Left lobe of liver (tissue), 2 donors: ENCODE data around the gene AUP1. TPM values are rescaled to one million over a fixed set of nuclear protein-coding genes. Genes with fewer than 3 reads are reported as not detected.
"Not testable (repeated sequence)": the region's sequence is repeated elsewhere in the genome, so short reads cannot be mapped to it uniquely, and the experiment has no call there.

Source experiments
- ATAC-seq: fragments of 200-7000 bp; cut with Tn5 transposase; one replicate; pipeline ENCODE4 v1.9.1; 2020; ENCODE audit warnings: mild to moderate bottlenecking, moderate library complexity
- DNase-seq: peaks from one replicate; pipeline ENCODE4 v3.0.0-alpha.2; 2020; ENCODE audit warnings: low spot score
- total RNA-seq: library from RNA; stranded (reverse); gene quantifications from one replicate; pipeline ENCODE4 v1.2.1, GENCODE V29; 2021
- donor health status: DM: no; HTN: no; CAD: no; lungs with moderate emphysema.
- donor health status: DM: no; HTN: yes; CAD: no.

Gene AUP1
- 74.1 TPM for total RNA-seq

DNA sequence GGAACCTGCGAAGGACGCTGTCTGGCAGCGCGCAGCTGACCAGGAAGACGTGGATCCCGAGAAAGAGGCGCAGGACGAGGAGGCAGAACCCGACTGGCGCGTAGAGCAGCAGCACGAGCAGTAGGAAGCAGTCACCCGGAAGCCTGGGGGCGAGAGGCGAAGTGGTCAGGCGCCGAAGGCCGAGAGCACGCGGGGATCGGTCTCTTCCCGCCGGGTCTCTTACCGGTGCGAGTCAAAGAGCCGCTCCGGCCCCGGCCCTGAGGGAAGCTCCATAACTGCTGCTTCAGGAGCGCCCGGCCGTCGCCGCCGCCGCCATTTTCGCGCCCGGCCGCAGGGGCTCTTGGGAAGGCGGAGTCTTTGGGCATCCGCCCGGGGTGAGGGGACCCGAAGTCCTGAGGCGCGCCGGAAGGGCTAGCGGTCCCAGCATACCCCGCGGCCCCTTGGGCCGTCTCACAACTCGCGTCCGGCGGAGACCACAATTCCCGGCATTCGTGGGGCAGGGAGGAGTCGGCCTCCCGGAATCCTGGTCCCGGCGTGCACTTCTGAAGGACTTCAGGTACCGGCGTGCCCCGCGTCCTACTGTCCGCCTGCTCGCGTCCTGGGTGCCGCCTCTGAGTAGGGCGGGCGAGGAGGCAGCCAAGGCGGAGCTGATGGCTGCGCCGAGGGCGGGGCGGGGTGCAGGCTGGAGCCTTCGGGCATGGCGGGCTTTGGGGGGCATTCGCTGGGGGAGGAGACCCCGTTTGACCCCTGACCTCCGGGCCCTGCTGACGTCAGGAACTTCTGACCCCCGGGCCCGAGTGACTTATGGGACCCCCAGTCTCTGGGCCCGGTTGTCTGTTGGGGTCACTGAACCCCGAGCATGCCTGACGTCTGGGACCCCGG is at the start of gene AUP1, which contains the start of gene HTRA2:
Gene AUP1, minus strand, starts transcription at position 350 of the 882 bp plus-strand sequence. Its CDS starts 77 bp downstream, at position 273.
Gene HTRA2, plus strand, starts transcription at position 577 of the 882 bp plus-strand sequence. Its CDS starts 74 bp downstream, at position 651.
- DNase-seq (peak; percentile 100), ATAC-seq (peak; percentile 93)

DNA sequence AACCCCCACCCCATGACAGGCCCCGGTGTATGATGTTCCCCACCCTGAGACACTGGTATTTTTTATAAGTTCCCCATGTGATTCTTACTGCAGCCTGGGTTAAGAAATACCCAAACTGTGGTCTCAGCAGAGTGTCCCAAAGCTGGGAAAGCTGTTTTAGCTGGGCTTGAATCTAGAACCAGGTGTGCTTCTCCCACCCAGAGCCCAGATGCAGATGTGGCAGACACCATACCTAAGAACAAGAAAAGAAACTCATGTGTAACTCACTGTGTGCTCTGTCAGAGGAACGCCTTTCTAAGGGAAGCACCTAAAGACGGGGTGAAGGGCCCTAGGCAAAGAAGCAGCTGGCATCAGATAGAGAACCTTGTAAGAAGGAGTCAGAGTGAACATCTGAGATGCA is 48.9 kb upstream of the AUP1 start:
- no peak for ATAC-seq
- no peak for DNase-seq

DNA sequence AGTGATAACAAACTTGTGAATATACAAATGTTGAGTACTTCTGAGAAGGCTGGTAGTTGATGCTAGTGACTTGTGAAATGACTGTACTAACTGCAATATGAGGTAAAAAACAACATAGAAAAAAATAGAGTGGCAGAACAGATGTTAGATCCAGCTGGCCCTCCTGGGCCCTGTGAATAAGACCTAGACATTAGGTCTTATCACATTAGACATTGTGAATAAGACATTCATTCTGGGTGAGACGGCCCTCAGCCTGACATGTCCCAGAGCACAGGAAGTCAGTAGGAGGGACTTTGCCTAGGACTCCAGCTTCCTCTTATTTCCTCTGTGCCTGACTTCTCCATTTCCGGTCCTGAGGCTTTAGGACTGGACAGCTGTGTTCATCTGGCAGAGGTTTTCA is 47.9 kb upstream of the AUP1 start:
- ATAC-seq (peak; percentile 55), DNase-seq (no peak)

DNA sequence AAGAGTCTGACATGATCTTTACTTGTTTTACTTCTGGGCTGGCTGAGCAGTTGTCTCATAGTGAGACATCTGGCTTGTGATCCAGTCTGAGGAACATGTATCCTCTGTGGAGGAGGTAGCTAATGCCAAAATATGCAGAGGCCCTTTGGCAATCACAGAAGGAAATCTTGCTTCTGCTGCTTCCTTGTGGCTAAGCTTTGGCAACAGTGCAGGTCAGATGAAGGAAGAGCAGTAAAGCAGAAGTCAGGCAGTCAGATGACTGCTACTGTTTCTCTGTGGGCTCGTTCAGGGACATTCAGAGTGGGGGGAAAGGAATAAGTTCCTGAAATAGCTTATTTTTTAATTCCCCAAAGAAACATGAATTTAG is 47.3 kb upstream of the AUP1 start:
- ATAC-seq (peak; percentile 34), DNase-seq (no peak)

DNA sequence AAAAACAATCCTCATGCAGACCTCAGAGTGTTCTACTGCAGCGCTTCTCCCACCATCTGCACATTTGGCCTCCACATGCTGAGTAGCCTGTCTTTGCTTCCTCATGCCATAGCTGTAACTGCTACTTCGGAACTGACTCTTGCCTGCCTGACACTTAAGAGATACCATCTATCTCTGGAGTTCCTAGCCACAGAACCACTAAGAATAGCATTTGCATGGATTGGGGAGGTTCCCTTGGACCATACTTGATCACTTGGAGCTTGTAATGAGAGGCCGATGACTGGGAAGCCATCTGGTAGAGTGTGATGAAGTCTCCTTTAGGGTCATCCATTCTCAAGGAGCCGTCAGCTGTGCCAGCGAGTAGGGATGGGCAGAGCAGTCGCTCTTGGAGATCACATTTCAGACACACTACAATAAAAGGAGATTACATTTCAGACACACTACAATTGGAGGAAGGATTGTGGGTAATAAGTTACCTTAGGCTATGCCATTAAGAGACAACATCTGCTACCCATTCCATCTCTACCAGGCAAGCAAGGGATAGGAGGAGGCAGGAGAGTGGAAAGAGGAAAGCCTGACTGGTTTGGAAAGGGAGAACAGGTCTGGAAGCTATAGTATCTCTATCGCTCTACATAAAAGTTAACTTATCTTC is 46.8 kb upstream of the AUP1 start:
- ATAC-seq (no peak), DNase-seq (no peak)

- ATAC-seq (no peak), DNase-seq (no peak)
These were observed 45.8 kb upstream of the AUP1 start for GRCh38 chr2:74575320-74575719.

GRCh38 chr2:74573747-74574562 is 44.4 kb upstream of the AUP1 start:
- no peak for DNase-seq
- ATAC-seq, result peak; percentile 65

DNA sequence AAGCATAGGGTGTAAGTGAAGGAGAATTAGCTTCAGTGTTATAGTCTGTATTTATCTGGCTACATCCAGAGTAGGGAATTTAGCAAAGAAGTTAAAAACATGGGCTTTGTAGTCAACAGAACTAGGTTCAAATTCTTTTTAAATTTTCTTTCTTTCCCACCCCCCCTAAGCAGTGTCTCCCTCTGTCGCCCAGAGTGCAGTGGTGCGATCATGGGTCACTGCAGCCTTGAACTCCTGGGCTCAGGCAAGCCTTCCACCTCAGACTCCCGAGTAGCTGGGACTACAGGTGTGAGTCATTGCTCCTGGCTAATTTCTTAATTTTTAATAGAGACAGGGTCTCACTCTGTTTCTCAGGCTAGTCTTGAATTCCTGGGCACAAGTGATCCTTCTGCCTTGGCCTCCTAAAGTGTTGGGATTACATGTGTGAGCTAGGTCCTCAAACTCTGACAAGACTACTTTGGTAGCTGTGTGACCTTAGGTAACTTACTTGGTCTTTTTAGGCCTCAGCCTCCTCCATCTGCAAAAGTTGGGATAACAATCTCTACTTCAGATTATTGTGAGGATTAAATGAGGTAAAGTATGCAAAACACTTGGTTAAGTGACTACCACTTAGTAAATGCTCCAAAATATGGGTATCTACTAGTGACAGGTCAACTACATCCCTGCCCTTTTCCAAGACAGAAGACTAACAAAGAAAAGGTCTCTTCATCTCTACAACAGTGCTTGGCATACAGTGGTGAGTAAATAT is 42.8 kb upstream of the AUP1 start:
- ATAC-seq, result no peak
- no peak for DNase-seq

GRCh38 chr2:74571058-74571457 is 41.6 kb upstream of the AUP1 start:
- ATAC-seq, result no peak
- no peak for DNase-seq

DNA sequence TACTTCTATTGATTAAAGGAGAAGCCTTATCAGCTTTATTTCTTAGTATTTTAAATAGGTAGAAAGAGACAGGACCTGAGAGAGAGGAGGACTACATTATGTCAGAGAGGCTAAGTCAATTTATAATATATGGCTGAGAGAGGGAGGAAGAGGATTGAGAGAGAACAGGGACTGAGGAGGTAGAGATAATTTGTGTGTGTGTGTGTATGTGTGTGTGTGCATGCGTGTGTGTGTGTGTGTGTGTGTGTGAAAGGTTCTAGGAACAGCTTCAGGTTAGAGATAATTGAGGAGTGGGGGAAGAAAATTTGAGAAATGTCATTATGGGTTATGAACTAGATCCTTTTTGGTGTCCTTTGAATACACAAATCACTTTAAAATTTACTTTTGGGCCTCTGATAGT is 40.2 kb upstream of the AUP1 start:
- ATAC-seq, result no peak
- no peak for DNase-seq

- DNase-seq, result no peak
- no peak for ATAC-seq
These were observed 38.4 kb upstream of the AUP1 start for GRCh38 chr2:74567881-74568280.

DNA sequence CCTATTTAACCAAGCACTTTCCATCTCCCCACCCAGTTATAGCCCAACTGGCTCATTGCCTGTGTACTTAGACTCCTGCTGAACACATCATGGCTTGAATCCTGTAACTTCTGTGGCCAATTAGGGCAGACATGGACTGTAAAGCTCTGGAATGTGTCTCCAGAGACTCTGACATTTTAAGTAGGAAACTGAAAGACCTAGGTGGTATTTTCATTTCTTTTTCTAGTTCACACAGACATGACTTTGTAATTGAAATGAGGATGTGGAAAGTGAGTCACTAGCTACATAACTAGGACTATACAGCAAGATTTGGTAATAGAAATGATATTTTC is 37.2 kb upstream of the AUP1 start:
- DNase-seq (no peak), ATAC-seq (no peak)

- no peak for ATAC-seq
- no peak for DNase-seq
These were observed 36.7 kb upstream of the AUP1 start for GRCh38 chr2:74566076-74566753.

DNA sequence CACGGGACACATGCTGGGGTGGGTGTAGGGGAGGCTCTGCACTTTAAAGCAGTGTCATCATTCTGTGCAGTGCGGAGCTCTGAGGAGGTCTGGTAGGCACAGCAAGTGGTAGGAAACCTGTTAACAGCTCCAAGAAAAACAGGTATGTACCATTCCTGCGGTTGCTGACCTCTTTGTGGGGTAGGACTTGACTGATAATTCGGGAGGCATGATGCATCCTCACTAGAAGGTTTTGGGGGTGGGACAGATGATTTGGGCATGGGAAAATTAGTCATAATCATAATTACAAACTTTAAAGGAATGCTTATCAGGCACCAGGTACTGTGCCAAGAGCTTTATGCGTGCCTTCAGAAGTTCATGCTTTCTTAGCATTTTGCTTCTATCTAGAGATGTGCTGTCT is 34.7 kb upstream of the AUP1 start:
- ATAC-seq (no peak), DNase-seq (no peak)

DNA sequence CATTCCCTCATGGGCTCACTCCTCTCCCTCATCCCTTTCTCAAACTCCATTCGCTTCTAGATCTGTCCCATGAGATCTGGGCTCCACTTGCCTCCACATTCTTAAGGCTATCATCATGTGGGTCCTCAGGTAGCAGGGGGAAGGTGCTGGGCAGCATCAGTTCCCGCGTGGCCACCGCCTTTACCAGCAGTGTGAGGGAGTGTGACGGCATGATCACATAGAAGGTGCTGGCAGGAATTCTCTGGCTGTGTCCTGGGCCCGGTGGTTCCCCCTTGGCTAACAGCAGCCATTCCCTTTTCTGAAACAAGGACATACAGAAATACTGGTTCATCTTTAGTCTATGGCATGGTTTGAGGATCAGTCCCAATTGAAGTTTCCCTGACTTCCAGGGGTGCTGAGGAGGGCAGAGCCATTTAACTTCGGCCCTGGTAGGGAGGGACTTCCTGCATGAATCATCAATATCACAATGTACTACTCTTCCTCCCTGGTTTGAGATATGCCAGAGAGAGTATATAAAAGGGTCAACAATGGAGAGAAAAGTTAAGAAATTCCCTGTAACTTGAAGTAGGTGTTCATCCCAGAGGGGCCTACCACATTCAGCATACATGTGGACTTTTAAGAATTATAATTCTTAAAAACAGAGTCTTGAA is 32.7 kb upstream of the AUP1 start:
- DNase-seq, result no peak
- no peak for ATAC-seq

DNA sequence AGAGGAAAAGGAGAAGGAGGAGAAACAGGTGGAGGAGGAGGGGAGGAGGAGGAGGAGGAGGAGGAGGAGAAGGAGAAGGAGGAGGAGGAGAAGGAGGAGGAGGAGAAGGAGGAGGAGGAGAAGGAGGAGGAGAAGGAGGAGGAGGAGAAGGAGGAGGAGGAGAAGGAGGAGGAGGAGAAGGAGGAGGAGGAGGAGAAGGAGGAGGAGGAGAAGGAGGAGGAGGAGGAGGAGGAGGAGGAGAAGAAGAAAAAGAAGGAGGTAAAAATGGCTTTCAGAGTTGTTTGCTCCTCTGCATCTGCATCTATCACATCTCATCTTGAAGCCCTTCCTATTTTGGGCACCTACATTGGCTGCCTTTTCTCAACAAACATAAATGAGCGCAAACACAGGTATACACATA is 31.5 kb upstream of the AUP1 start:
- ATAC-seq, DNase-seq: not testable (repeated sequence)

DNA sequence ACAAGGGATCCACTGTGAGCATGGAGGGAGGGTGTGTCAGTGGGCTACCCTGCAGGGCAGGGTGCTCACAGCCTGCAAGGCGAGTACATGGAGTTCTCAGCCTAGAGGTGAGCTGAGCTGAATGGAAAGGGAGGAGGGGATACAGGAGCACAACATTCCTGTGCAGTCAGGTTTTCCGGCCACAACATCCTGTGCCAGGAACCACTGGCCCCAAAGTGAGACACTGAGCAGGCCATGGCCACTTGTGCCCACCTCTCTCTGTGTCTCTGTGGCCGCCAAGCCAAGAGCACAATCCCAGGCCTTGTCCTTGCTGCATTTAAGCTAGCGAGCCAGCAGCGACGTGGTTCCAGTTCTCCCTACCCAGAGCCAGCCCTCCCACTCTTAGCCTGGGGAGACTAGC is 31.1 kb upstream of the AUP1 start:
- ATAC-seq (no peak), DNase-seq (no peak)

- DNase-seq (no peak), ATAC-seq (no peak)
These were observed 30.4 kb upstream of the AUP1 start for GRCh38 chr2:74559912-74560311.

GRCh38 chr2:74558284-74559230 is 29.1 kb upstream of the AUP1 start:
- DNase-seq (no peak), ATAC-seq (no peak)
